ENCODE data around the gene NR2F1.

NR2F1 gene

GRCh38 chr5:93582167-93582462 is 907 bp upstream of the NR2F1 start:
- Histone ChIP-seq H3K36me3 (ENCODE audit: control insufficient read depth in 2 of 2, insufficient read depth in 1 of 2, low read length in 2 of 2) (no peaks in the 10 kb centered on the region), H3K4me3 (ENCODE audit: low read depth, low read length) (peak overlapping the region; percentile 78), H3K27ac (ENCODE audit: extremely low read depth, low read depth, low read length) (peak overlapping the region; percentile 97), H3K4me1 (ENCODE audit: control insufficient read depth, insufficient read depth, low read length) (peaks cover 4% of the 10 kb centered on the region; the same call in 1 of the 2 replicates), H3K9me3 (ENCODE audit: control insufficient read depth, insufficient read depth, low read depth, low read length) (no peaks in the 10 kb centered on the region)
- ChIA-PET CTCF (interaction anchor here (0.5 to 1.6 kb wide), 13 partner anchors 14 to 1289 kb away, joined by 3 to 12 read pairs (median 4); no protein-coding TSS in a partner anchor), POLR2A (interaction anchor here (0.5 to 1.7 kb wide), 9 partner anchors 19 to 782 kb away, joined by 3 to 24 read pairs (median 4); no protein-coding TSS in a partner anchor)
- TF ChIP-seq REPIN1 (tag by site-specific recombination; IDR thresholded peaks at IDR 0.05; ENCODE audit: low read depth) (no peak), ZNF792 (tag by site-specific recombination; IDR thresholded peaks at IDR 0.05) (no peak), ZFHX2 (tag by site-specific recombination; conservative IDR thresholded peaks at IDR 0.05) (no peak), ZNF626 (tag by site-specific recombination; IDR thresholded peaks at IDR 0.05) (no peak), ZNF221 (tag by site-specific recombination; IDR thresholded peaks at IDR 0.05; ENCODE audit: borderline replicate concordance) (no peak), ZNF157 (tag by site-specific recombination; IDR thresholded peaks at IDR 0.05) (no peak), ZNF596 (tag by site-specific recombination; IDR thresholded peaks at IDR 0.05) (no peak), ZNF37A (tag by site-specific recombination; IDR thresholded peaks at IDR 0.05) (no peak), ZNF184 (tag by site-specific recombination; IDR thresholded peaks at IDR 0.05) (no peak)
- TF ChIP-seq, protein P1, sequence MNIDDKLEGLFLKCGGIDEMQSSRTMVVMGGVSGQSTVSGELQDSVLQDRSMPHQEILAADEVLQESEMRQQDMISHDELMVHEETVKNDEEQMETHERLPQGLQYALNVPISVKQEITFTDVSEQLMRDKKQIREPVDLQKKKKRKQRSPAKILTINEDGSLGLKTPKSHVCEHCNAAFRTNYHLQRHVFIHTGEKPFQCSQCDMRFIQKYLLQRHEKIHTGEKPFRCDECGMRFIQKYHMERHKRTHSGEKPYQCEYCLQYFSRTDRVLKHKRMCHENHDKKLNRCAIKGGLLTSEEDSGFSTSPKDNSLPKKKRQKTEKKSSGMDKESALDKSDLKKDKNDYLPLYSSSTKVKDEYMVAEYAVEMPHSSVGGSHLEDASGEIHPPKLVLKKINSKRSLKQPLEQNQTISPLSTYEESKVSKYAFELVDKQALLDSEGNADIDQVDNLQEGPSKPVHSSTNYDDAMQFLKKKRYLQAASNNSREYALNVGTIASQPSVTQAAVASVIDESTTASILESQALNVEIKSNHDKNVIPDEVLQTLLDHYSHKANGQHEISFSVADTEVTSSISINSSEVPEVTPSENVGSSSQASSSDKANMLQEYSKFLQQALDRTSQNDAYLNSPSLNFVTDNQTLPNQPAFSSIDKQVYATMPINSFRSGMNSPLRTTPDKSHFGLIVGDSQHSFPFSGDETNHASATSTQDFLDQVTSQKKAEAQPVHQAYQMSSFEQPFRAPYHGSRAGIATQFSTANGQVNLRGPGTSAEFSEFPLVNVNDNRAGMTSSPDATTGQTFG (tag by site-specific recombination; IDR thresholded peaks at IDR 0.05; ENCODE audit: borderline replicate concordance) = no peak

DNA sequence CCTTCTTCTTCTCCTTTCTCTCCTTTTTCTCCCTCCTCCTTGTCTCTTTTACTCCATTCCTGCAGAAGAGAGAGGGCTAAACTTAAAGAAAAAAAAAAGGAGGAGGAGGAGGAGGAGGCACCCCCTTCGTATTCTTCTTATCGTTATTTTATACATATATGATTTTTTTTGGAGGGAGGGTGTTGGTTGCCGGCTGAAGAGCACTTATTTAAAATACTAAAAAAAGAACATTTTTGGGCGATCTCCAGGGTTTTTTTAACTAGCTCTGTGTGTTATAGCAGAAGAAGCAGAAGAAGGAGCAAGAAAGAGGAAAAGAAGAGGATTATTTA is 381 bp downstream of the NR2F1 start:
- peaks cover 0 to 10% of the 10 kb centered on the region in 2 experiments; a peak in 2 of 3 replicates for H3K36me3 ChIP-seq (ENCODE audit: control insufficient read depth in 2 of 2, insufficient read depth in 1 of 2, low read length in 2 of 2)
- TF ChIP-seq ZNF426 (tag by site-specific recombination; IDR thresholded peaks at IDR 0.05) (no peak), MZF1 (tag by site-specific recombination; IDR thresholded peaks at IDR 0.05; ENCODE audit: borderline replicate concordance) (0 out of 2 replicates have a peak, but pooled peaks have one; percentile 7), ZNF513 (tag by site-specific recombination; IDR thresholded peaks at IDR 0.05) (peak; percentile 77), ZNF792 (tag by site-specific recombination; IDR thresholded peaks at IDR 0.05) (no peak), ZBTB7A (tag by site-specific recombination; IDR thresholded peaks at IDR 0.05; ENCODE audit: low read depth) (no peak), KLF17 (tag by site-specific recombination; IDR thresholded peaks at IDR 0.05) (no peak), OSR2 (tag by site-specific recombination; IDR thresholded peaks at IDR 0.05) (no peak)
- TF ChIP-seq, protein P2, sequence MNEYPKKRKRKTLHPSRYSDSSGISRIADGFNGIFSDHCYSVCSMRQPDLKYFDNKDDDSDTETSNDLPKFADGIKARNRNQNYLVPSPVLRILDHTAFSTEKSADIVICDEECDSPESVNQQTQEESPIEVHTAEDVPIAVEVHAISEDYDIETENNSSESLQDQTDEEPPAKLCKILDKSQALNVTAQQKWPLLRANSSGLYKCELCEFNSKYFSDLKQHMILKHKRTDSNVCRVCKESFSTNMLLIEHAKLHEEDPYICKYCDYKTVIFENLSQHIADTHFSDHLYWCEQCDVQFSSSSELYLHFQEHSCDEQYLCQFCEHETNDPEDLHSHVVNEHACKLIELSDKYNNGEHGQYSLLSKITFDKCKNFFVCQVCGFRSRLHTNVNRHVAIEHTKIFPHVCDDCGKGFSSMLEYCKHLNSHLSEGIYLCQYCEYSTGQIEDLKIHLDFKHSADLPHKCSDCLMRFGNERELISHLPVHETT (tag by site-specific recombination; IDR thresholded peaks at IDR 0.05) = no peak
- TF ChIP-seq, protein P3, sequence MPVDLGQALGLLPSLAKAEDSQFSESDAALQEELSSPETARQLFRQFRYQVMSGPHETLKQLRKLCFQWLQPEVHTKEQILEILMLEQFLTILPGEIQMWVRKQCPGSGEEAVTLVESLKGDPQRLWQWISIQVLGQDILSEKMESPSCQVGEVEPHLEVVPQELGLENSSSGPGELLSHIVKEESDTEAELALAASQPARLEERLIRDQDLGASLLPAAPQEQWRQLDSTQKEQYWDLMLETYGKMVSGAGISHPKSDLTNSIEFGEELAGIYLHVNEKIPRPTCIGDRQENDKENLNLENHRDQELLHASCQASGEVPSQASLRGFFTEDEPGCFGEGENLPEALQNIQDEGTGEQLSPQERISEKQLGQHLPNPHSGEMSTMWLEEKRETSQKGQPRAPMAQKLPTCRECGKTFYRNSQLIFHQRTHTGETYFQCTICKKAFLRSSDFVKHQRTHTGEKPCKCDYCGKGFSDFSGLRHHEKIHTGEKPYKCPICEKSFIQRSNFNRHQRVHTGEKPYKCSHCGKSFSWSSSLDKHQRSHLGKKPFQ (tag by site-specific recombination; IDR thresholded peaks at IDR 0.05) = no peak
- TF ChIP-seq, protein P4, sequence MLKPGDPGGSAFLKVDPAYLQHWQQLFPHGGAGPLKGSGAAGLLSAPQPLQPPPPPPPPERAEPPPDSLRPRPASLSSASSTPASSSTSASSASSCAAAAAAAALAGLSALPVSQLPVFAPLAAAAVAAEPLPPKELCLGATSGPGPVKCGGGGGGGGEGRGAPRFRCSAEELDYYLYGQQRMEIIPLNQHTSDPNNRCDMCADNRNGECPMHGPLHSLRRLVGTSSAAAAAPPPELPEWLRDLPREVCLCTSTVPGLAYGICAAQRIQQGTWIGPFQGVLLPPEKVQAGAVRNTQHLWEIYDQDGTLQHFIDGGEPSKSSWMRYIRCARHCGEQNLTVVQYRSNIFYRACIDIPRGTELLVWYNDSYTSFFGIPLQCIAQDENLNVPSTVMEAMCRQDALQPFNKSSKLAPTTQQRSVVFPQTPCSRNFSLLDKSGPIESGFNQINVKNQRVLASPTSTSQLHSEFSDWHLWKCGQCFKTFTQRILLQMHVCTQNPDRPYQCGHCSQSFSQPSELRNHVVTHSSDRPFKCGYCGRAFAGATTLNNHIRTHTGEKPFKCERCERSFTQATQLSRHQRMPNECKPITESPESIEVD (tag by site-specific recombination; IDR thresholded peaks at IDR 0.05) = peak; percentile 42; the same call in 1 of the 2 replicates
- no peaks in the 10 kb centered on the region for H3K9me3 ChIP-seq (ENCODE audit: control insufficient read depth, insufficient read depth, low read depth, low read length)
- ChIA-PET POLR2A (interaction anchor here (0.8 to 1.7 kb wide), 7 partner anchors 25 to 1942 kb away, joined by 3 to 24 read pairs (median 4); no protein-coding TSS in a partner anchor), CTCF (interaction anchor here (0.5 to 1.6 kb wide), 7 partner anchors 23 to 912 kb away, joined by 3 to 12 read pairs (median 4); no protein-coding TSS in a partner anchor)
- H3K4me1 ChIP-seq (ENCODE audit: control insufficient read depth, insufficient read depth, low read length) = peaks cover 7% of the 10 kb centered on the region; the same call in 1 of the 2 replicates
- H3K27ac ChIP-seq (ENCODE audit: extremely low read depth, low read depth, low read length) = peak overlapping the region; percentile 97
- peak overlapping the region; percentile 78 for H3K4me3 ChIP-seq (ENCODE audit: low read depth, low read length)
